Activated naive CD8-positive, alpha-beta T cell treated with anti-CD3 and anti-CD28 coated beads for 36 hours (primary cell): ENCODE data around the gene JPT1. TPM values are rescaled to one million over a fixed set of nuclear protein-coding genes. Genes with fewer than 3 reads are reported as not detected.
"Not testable (repeated sequence)": the region's sequence is repeated elsewhere in the genome, so short reads cannot be mapped to it uniquely, and the experiment has no call there.

Experiments used
- DNase-seq: peaks from one replicate; pipeline ENCODE4 v3.0.0; 2021
- H3K27ac Mint-ChIP-seq: one replicate; pipeline ENCODE4 v1.8.0; 2022; ENCODE audit warnings: mild to moderate bottlenecking, moderate library complexity, mixed read lengths
- H3K27me3 Mint-ChIP-seq: one replicate; pipeline ENCODE4 v1.8.0; 2022; ENCODE audit warnings: mild to moderate bottlenecking, mixed read lengths
- H3K36me3 Mint-ChIP-seq: one replicate; pipeline ENCODE4 v1.8.0; 2021; ENCODE audit warnings: mild to moderate bottlenecking, mixed read lengths
- H3K4me1 Mint-ChIP-seq: one replicate; pipeline ENCODE4 v1.8.0; 2021; ENCODE audit warnings: mixed read lengths
- H3K4me3 Mint-ChIP-seq: one replicate; pipeline ENCODE4 v1.8.0; 2022; ENCODE audit warnings: mild to moderate bottlenecking, moderate library complexity, mixed read lengths
- H3K9me3 Mint-ChIP-seq: one replicate; pipeline ENCODE4 v1.8.0; 2022; ENCODE audit warnings: mixed read lengths
- total RNA-seq, 2 experiments: library from RNA; stranded (reverse); gene quantifications; one replicate each; pipeline ENCODE4 v1.2.3, GENCODE V29; 2021

Gene JPT1
- total RNA-seq, 2 experiments from 2014 or later = 245 to 250 TPM

GRCh38 chr17:75173526-75173925 lies 19.2 kb upstream of the JPT1 start:
- Mint-ChIP-seq H3K36me3 (peaks cover 35% of the 10 kb centered on the region), H3K27me3 (no peaks in the 10 kb centered on the region), H3K9me3 (no peaks in the 10 kb centered on the region), H3K27ac (no peak overlapping the region), H3K4me3 (no peak overlapping the region), H3K4me1 (peaks cover 18% of the 10 kb centered on the region)
- DNase-seq = no peak

- Mint-ChIP-seq H3K4me1 (peaks cover 15% of the 10 kb centered on the region), H3K9me3 (no peaks in the 10 kb centered on the region), H3K27ac (no peak overlapping the region), H3K4me3 (no peak overlapping the region), H3K36me3 (peaks cover 30% of the 10 kb centered on the region), H3K27me3 (no peaks in the 10 kb centered on the region)
- DNase-seq = no peak
Observed at GRCh38 chr17:75168998-75169397, 14.7 kb upstream of the JPT1 start.

- H3K4me1 Mint-ChIP-seq, H3K27me3 Mint-ChIP-seq, H3K27ac Mint-ChIP-seq, H3K9me3 Mint-ChIP-seq, H3K4me3 Mint-ChIP-seq, DNase-seq: not testable (repeated sequence)
- H3K36me3 Mint-ChIP-seq = peaks cover 17% of the 10 kb centered on the region
Observed at GRCh38 chr17:75164606-75165005, 10.3 kb upstream of the JPT1 start.

- DNase-seq = no peak
- Mint-ChIP-seq H3K9me3 (no peaks in the 10 kb centered on the region), H3K36me3 (peaks cover 17% of the 10 kb centered on the region), H3K27me3 (no peaks in the 10 kb centered on the region), H3K4me1 (peaks cover 2% of the 10 kb centered on the region), H3K27ac (no peak overlapping the region), H3K4me3 (no peak overlapping the region)
Observed at GRCh38 chr17:75163074-75163473, 8.8 kb upstream of the JPT1 start.

- Mint-ChIP-seq H3K27me3 (no peaks in the 10 kb centered on the region), H3K27ac (no peak overlapping the region), H3K9me3 (no peaks in the 10 kb centered on the region), H3K36me3 (peaks cover 10% of the 10 kb centered on the region), H3K4me3 (no peak overlapping the region), H3K4me1 (peaks cover 7% of the 10 kb centered on the region)
- DNase-seq = no peak
Observed at GRCh38 chr17:75160211-75160610, 5.9 kb upstream of the JPT1 start.

DNA sequence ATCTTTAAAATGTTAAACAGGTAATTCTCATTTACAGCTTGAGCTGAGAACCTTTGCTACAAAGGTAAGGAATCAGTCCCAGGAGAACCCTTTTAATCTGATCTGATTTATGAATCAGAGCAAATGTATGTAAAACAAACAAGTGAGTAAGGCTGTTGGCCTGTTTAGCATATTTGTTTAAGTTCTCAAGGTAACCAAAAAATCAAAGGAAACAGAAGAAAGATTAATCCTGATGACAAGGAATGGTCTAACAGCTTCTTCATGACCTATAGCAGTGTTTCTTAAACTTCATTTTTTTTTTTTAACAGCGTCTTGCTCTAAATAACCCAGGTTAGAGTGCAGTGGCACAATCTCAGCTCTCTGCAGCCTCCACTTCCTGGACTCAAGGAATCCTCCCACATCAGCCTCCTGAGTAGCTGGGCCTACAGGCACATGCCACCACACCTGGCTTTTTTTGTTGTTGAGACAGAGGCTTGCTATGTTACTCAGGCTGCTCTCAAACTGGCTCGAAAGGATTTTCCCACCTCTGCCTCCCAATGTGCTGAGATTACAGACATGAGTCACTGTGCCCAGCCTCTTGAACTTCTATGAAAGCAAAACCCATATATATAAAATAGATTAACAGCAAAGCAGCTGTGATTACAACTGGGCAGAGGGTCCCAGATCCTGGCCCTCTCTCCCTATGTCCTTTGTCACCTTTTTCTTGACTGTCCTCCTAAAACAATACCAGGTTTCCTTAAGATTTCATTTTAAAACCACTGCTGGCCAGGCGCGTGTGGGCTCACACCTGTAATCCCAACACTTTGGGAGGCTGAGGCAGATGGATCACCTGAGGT lies 5.1 kb upstream of the JPT1 start:
- no peak overlapping the region for H3K4me3 Mint-ChIP-seq
- no peaks in the 10 kb centered on the region for H3K27me3 Mint-ChIP-seq
- H3K36me3 Mint-ChIP-seq = peaks cover 8% of the 10 kb centered on the region
- no peaks in the 10 kb centered on the region for H3K9me3 Mint-ChIP-seq
- DNase-seq = no peak
- no peak overlapping the region for H3K27ac Mint-ChIP-seq
- H3K4me1 Mint-ChIP-seq = peaks cover 15% of the 10 kb centered on the region

DNA sequence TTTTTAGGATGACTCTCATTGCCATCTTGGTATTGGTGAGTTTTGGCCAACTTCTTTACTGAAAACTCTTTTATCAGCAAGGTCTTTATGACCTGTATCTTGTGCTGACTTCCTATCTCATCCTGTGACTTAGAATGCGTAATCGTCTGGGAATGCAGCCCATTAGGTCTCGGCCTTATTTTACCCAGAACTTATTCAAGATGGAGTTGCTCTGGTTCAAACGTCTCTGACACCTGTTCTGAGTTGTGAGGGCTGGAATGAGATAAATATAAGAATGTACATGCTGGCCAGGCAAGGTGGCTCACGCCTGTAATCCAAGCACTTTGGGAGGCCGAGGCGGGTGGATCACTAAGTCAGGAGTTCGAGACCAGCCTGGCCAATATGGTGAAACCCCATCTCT lies 4.2 kb upstream of the JPT1 start:
- not testable (repeated sequence) for H3K9me3 Mint-ChIP-seq, H3K27me3 Mint-ChIP-seq, DNase-seq, H3K27ac Mint-ChIP-seq, H3K36me3 Mint-ChIP-seq, H3K4me3 Mint-ChIP-seq
- peaks cover 15% of the 10 kb centered on the region for H3K4me1 Mint-ChIP-seq

GRCh38 chr17:75155191-75155601 lies 884 bp upstream of the JPT1 start:
- DNase-seq = no peak
- peak overlapping the region; percentile 60 for H3K27ac Mint-ChIP-seq
- H3K9me3 Mint-ChIP-seq = no peaks in the 10 kb centered on the region
- peaks cover 3% of the 10 kb centered on the region for H3K27me3 Mint-ChIP-seq
- no peak overlapping the region for H3K4me3 Mint-ChIP-seq
- peaks cover 16% of the 10 kb centered on the region for H3K36me3 Mint-ChIP-seq
- H3K4me1 Mint-ChIP-seq = peaks cover 28% of the 10 kb centered on the region

GRCh38 chr17:75153780-75154194 lies 525 bp downstream of the JPT1 start:
- Mint-ChIP-seq H3K4me3 (peak overlapping the region; percentile 95), H3K27ac (peak overlapping the region; percentile 88), H3K27me3 (peaks cover 3% of the 10 kb centered on the region), H3K4me1 (peaks cover 29% of the 10 kb centered on the region), H3K36me3 (peaks cover 16% of the 10 kb centered on the region), H3K9me3 (no peaks in the 10 kb centered on the region)
- DNase-seq = peak; percentile 46

- Mint-ChIP-seq H3K27me3 (peaks cover 3% of the 10 kb centered on the region), H3K36me3 (peaks cover 23% of the 10 kb centered on the region), H3K4me3 (peak overlapping the region; percentile 95), H3K4me1 (peaks cover 29% of the 10 kb centered on the region), H3K9me3 (no peaks in the 10 kb centered on the region), H3K27ac (peak overlapping the region; percentile 88)
- peak; percentile 26 for DNase-seq
Observed at GRCh38 chr17:75152922-75153779, 1.2 kb downstream of the JPT1 start.

DNA sequence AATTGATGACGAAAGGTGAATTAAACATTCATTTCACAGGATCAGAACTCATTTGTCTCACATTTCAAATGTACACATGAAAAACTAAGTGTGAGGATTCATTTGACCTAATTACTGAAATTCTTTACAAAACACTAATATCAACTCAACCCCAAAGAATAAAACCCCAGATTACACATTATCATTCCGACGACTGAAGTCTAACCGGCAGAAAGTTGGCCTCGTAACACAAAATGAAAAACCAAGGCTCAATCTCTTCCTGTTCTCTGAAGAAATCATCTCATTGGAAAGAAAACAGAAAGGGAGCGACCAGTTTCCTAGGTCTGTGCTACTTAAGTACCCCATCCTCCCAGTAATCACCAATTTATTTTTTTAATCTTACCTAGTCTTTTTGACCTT lies 1.8 kb downstream of the JPT1 start:
- DNase-seq = no peak
- Mint-ChIP-seq H3K36me3 (peaks cover 27% of the 10 kb centered on the region), H3K4me1 (peaks cover 29% of the 10 kb centered on the region), H3K4me3 (peak overlapping the region; percentile 95), H3K9me3 (no peaks in the 10 kb centered on the region), H3K27me3 (peaks cover 3% of the 10 kb centered on the region), H3K27ac (peak overlapping the region; percentile 54)

DNA sequence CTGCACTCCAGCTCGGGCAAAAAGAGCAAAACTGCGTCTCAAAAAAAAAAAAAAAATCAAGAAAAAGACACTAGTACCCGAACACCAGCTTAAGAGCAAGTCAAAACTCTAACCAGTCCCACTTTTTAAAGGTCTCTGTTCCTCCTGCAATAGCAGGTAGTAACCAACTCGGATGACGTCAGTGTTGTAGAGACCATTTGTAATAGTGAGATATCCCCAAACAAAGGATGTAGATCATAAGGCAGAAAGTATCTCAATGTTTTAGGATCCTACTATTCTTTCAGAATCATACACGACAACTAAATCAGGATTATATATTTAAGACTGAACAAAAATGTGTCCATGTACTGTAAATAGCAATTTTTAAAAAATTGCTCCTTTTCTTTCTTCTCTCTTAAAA lies 2.4 kb downstream of the JPT1 start:
- H3K36me3 Mint-ChIP-seq = peaks cover 33% of the 10 kb centered on the region
- no peak for DNase-seq
- H3K4me3 Mint-ChIP-seq = peak overlapping the region; percentile 95
- peaks cover 3% of the 10 kb centered on the region for H3K27me3 Mint-ChIP-seq
- H3K27ac Mint-ChIP-seq = no peak overlapping the region
- no peaks in the 10 kb centered on the region for H3K9me3 Mint-ChIP-seq
- peaks cover 29% of the 10 kb centered on the region for H3K4me1 Mint-ChIP-seq

- no peak overlapping the region for H3K4me3 Mint-ChIP-seq
- H3K36me3 Mint-ChIP-seq = peaks cover 46% of the 10 kb centered on the region
- peaks cover 16% of the 10 kb centered on the region for H3K4me1 Mint-ChIP-seq
- no peak for DNase-seq
- H3K27ac Mint-ChIP-seq = peak overlapping the region; percentile 18
- H3K27me3 Mint-ChIP-seq = no peaks in the 10 kb centered on the region
- no peaks in the 10 kb centered on the region for H3K9me3 Mint-ChIP-seq
Observed at GRCh38 chr17:75147878-75148546, 6.3 kb downstream of the JPT1 start.

DNA sequence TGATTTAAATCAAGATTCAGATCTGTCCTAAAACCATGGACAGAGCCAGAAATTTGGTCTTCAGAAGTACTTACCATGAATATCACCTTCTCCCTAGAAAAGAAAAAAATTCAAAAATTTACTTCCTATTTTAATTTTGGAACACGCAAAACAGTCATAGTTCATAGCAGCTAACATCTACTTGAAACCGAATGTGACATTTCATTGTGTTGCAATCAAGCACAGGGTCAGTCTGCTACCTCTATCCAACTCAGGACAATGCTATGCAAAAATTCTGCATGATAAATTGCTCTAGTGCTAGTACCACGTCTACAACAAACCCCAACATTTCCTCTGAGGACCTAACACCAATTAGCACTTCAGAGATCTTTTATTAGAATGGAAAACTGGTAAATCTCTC lies 7.7 kb downstream of the JPT1 start:
- no peak overlapping the region for H3K4me3 Mint-ChIP-seq
- no peaks in the 10 kb centered on the region for H3K9me3 Mint-ChIP-seq
- no peak for DNase-seq
- peaks cover 35% of the 10 kb centered on the region for H3K36me3 Mint-ChIP-seq
- H3K4me1 Mint-ChIP-seq = peaks cover 3% of the 10 kb centered on the region
- H3K27me3 Mint-ChIP-seq = no peaks in the 10 kb centered on the region
- no peak overlapping the region for H3K27ac Mint-ChIP-seq
